H1 (cell line): ENCODE measurements around the gene DLX2. TPM values are rescaled to one million over a fixed set of nuclear protein-coding genes. Genes with fewer than 3 reads are reported as not detected.

Experiments used
- CHD7 ChIP-seq: fragments of 300-600 bp; sonication (generic); IDR thresholded peaks from 2 replicates; pipeline ENCODE4 v1.7.1; 2012; ENCODE audit warnings: low read length, moderate library complexity, mild to moderate bottlenecking, inconsistent platforms; ENCODE audit not compliant: insufficient replicate concordance
- MAFK ChIP-seq: IDR thresholded peaks from 2 replicates; pipeline ENCODE4 v1.6.1; 2012; ENCODE audit warnings: low read depth, mild to moderate bottlenecking, improper control_type of control experiment, low read length
- polyA plus RNA-seq, 7 experiments: library from polyadenylated mRNA; depleted of rRNA in 3 of 7; stranded (reverse) in 5 of 7; unstranded in 2 of 7; fragments of >200 nt in 5 of 7; fragments of 200-250 nt in 2 of 7; gene quantifications; 1 replicate in 5 of 7; 2 replicates in 1 of 7; 4 replicates in 1 of 7; pipeline versions ENCODE4 v1.2.1 to v1.2.3, GENCODE V29; 2011 to 2013; ENCODE audit warnings: missing spikeins in 2 of 7, mixed read lengths in 2 of 7
- total RNA-seq: library from RNA; stranded (reverse); fragmentation: NEBNext Ultra II Directional; extraction: Animal tissue kit (Norgen Biotek cat#: 25700); gene quantifications from 2 replicates; pipeline ENCODE4 v1.2.1, GENCODE V29; 2021

DLX2 gene
- total and polyA plus RNA-seq, 2 of the 8 experiments (the other 6 are each of a cell fraction or from before 2014, with no cell fraction given): 0.45 TPM; not detected in 1

DNA sequence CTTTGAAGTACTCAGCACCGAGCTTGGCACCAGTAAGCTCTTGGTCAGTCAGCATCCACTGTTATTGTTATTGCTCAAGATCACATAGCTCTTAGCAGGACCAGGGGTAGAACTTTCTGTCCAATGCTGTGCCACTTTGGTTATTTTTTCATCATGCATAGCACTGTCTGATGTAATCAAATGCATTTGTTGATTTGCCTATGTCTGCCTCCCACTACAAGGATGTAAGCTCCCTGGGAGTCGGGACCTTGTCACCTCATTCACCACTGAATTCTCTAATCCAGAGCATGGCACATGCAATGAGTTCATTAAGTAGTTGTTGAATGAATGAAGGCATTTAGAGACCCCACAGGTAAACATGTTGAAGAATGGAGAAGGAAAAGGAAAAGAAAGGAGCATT, 46.4 kb downstream of the DLX2 start (continued):
- TF ChIP-seq CHD7: no peak
- no peak for TF ChIP-seq MAFK
